A673 (cell line): ENCODE measurements around the gene HES1.

Experiments used
- EZH2 ChIP-seq: fragments of 200-600 bp; sonication (generic); IDR thresholded peaks from 2 replicates; pipeline ENCODE4 v1.6.1; 2017; ENCODE audit warnings: borderline replicate concordance, low read depth, mild to moderate bottlenecking, mixed read lengths, antibody characterized with exemption, low read length; ENCODE audit not compliant: poor library complexity, severe bottlenecking
- TF ChIP-seq, protein P1 (sequence below): fragments of 300-800, 200-600 bp; sonication (generic); conservative IDR thresholded peaks from 2 replicates; pipeline ENCODE4 v1.5.1; 2017; ENCODE audit warnings: low read depth, mild to moderate bottlenecking, antibody characterized with exemption, low read length, moderate library complexity, mixed read lengths

GRCh38 chr3:194174980-194175379 is 39.0 kb downstream of the HES1 start:
- TF ChIP-seq, protein P1, sequence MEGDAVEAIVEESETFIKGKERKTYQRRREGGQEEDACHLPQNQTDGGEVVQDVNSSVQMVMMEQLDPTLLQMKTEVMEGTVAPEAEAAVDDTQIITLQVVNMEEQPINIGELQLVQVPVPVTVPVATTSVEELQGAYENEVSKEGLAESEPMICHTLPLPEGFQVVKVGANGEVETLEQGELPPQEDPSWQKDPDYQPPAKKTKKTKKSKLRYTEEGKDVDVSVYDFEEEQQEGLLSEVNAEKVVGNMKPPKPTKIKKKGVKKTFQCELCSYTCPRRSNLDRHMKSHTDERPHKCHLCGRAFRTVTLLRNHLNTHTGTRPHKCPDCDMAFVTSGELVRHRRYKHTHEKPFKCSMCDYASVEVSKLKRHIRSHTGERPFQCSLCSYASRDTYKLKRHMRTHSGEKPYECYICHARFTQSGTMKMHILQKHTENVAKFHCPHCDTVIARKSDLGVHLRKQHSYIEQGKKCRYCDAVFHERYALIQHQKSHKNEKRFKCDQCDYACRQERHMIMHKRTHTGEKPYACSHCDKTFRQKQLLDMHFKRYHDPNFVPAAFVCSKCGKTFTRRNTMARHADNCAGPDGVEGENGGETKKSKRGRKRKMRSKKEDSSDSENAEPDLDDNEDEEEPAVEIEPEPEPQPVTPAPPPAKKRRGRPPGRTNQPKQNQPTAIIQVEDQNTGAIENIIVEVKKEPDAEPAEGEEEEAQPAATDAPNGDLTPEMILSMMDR = no peak
- TF ChIP-seq EZH2 = no peak
